Dermis lymphatic vessel endothelial cell (primary cell): ENCODE data around the gene TINAG. TPM values are rescaled to one million over a fixed set of nuclear protein-coding genes. Genes with fewer than 3 reads are reported as not detected.

Experiments used
- total RNA-seq: library from RNA; depleted of rRNA; stranded (reverse); fragments of >200 nt; gene quantifications from 2 replicates; pipeline ENCODE4 v1.2.1, GENCODE V29; 2014

Gene TINAG
- total RNA-seq: not detected in 2 replicates

GRCh38 chr6:54308289-54308985, at the start of gene TINAG:
TSS of gene TINAG (plus strand) at chr6:54308441. CDS start at chr6:54308551, 110 bp downstream.

Other genes with a start within 250 kb of the TINAG start
- 1.5 TPM in 2 replicates for gene MLIP, start 197.0 kb upstream of the TINAG start, total RNA-seq